ENCODE measurements around the gene KLHL29. TPM values are rescaled to one million over a fixed set of nuclear protein-coding genes. Genes with fewer than 3 reads are reported as not detected.

The KLHL29 gene
- total RNA-seq, 2 experiments from 2014 or later = 4.1 to 4.4 TPM

- Mint-ChIP-seq H3K4me1 (ENCODE audit: low read depth) (peaks cover 10% of the 10 kb centered on the region), H3K4me3 (no peak overlapping the region), H3K9me3 (ENCODE audit: insufficient read depth) (no peaks in the 10 kb centered on the region), H3K36me3 (ENCODE audit: low read depth) (peaks cover 38% of the 10 kb centered on the region), H3K27me3 (ENCODE audit: low read depth) (no peaks in the 10 kb centered on the region), H3K27ac (no peak overlapping the region)
- ChIA-PET CTCF (no interaction called here), POLR2A (no interaction called here)
- DNase-seq (no peak), ATAC-seq (no peak)
Measured at GRCh38 chr2:23756593-23757292, 371.8 kb downstream of the KLHL29 start.

GRCh38 chr2:23757686-23758433, 372.9 kb downstream of the KLHL29 start:
- CTCF ChIA-PET = no interaction called here
- DNase-seq (no peak), ATAC-seq (no peak)
- Mint-ChIP-seq H3K4me3 (no peak overlapping the region), H3K27ac (no peak overlapping the region), H3K9me3 (ENCODE audit: insufficient read depth) (no peaks in the 10 kb centered on the region), H3K4me1 (ENCODE audit: low read depth) (peaks cover 14% of the 10 kb centered on the region), H3K36me3 (ENCODE audit: low read depth) (peaks cover 32% of the 10 kb centered on the region), H3K27me3 (ENCODE audit: low read depth) (no peaks in the 10 kb centered on the region)
- POLR2A ChIA-PET = no interaction called here
